Thyroid gland (tissue), 4 donors: ENCODE measurements around the gene XPO4. TPM values are rescaled to one million over a fixed set of nuclear protein-coding genes. Genes with fewer than 3 reads are reported as not detected.
"Not testable (repeated sequence)": the region's sequence is repeated elsewhere in the genome, so short reads cannot be mapped to it uniquely, and the experiment has no call there.

Experiments
- DNase-seq, 2 donors: peaks; one replicate each; pipeline ENCODE4 v3.0.0-alpha.2; 2019
- H3K27ac ChIP-seq, 3 donors: fragments of 200-600 bp; sonication (generic); 1 replicate in 2 of 3; 2 replicates in 1 of 3; pipeline ENCODE4 v1.5.1; 2016 to 2019; ENCODE audit warnings: mild to moderate bottlenecking in 1 of 3, moderate library complexity in 1 of 3
- H3K27me3 ChIP-seq: fragments of 200-600 bp; sonication (generic); one replicate; pipeline ENCODE4 v1.5.1; 2019
- H3K36me3 ChIP-seq, 2 donors: fragments of 200-600 bp; sonication (generic); one replicate each; pipeline ENCODE4 v1.5.1; 2016 to 2019
- H3K4me1 ChIP-seq, 2 donors: fragments of 200-600 bp; sonication (generic); one replicate each; pipeline ENCODE4 v1.5.1; 2017 to 2019
- H3K4me3 ChIP-seq, 3 donors: fragments of 200-600 bp; sonication (generic); replicated peaks in 1 of 3; 1 replicate in 2 of 3; 2 replicates in 1 of 3; pipeline ENCODE4 v1.5.1; 2016; ENCODE audit warnings: mild to moderate bottlenecking in 1 of 3
- H3K9me3 ChIP-seq: fragments of 200-600 bp; sonication (generic); one replicate; pipeline ENCODE4 v1.5.1; 2017
- CTCF ChIP-seq, 6 experiments: fragments of 200-600 bp in 3 of 6; fragments of 450-650 bp in 3 of 6; sonication (generic) in 3 of 6; IDR thresholded peaks; one replicate each; pipeline ENCODE4 v1.5.1; 2016 to 2019; ENCODE audit warnings: antibody characterized with exemption in 6 of 6, mild to moderate bottlenecking in 2 of 6, inconsistent platforms in 1 of 6, moderate library complexity in 1 of 6
- POLR2A ChIP-seq, 2 donors: fragments of 450-650 bp; IDR thresholded peaks; one replicate each; pipeline ENCODE4 v1.6.1; 2017; ENCODE audit warnings: antibody characterized with exemption in 2 of 2, mild to moderate bottlenecking in 2 of 2, moderate library complexity in 1 of 2
- WGBS, 2 donors: methylation state at CpG; one replicate each; pipeline ENCODE4 v1.1.5; 2017; 5-methylcytosine and 5-hydroxymethylcytosine counted together
- intact Hi-C: fragments of 100-400 bp; cut with DNase I; formaldehyde crosslinking; loops from one replicate; pipeline ENCODE4 v1.15.1; 2023
- total RNA-seq, 4 donors: library from RNA; depleted of rRNA; stranded (reverse); fragments of >200 nt; gene quantifications; one replicate each; pipeline ENCODE4 v1.2.3, GENCODE V29; 2016

The XPO4 gene
- total RNA-seq, 4 donors from 2014 or later, result 15.7 to 30.8 (median 29.1) TPM

- intact Hi-C loops, result loop anchor here (5.0 to 10.0 kb wide), 3 partner anchors 122 to 537 kb away; partner anchors contain the start of gene LATS2
- H3K4me1 ChIP-seq, result peaks cover 0 to 5% of the 10 kb centered on the region in 2 donors
- no peaks in the 10 kb centered on the region for H3K27me3 ChIP-seq
- TF ChIP-seq POLR2A (IDR thresholded peaks at IDR 0.05) (no peak), CTCF (IDR thresholded peaks at IDR 0.05) (no peak)
- no peaks in the 10 kb centered on the region for H3K36me3 ChIP-seq
- 81 to 82% methylated on average over 3 of the region's 3 CpGs for WGBS, 2 donors
- no peaks in the 10 kb centered on the region for H3K9me3 ChIP-seq
- no peak overlapping the region for H3K4me3 ChIP-seq
- no peak overlapping the region for H3K27ac ChIP-seq
- DNase-seq, result no peak
These were observed 37.5 kb upstream of the XPO4 start for GRCh38 chr13:20940083-20940482.

DNA sequence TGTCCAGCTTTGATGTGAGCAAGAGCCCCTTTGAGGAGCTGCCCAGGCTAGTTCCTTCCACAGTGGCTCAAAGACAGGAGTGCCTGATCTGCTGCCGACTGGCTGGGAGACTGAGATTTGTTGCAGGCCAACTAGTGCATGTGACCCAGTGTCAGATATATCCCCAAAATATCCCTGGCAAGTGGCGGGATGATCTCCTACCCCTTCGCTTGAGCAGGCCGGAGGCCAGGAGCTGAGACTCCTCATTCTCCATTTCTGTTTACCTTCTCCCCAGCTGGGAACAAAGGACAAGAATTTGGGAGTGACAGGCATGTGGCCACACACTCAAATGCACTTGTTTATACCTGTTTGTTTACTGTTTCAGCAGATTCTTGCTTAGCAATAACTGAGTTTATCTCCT is 37.1 kb upstream of the XPO4 start:
- Histone ChIP-seq H3K36me3 (no peaks in the 10 kb centered on the region), H3K9me3 (no peaks in the 10 kb centered on the region), H3K4me1 (peaks cover 0 to 5% of the 10 kb centered on the region in 2 donors), H3K27me3 (no peaks in the 10 kb centered on the region), H3K27ac (no peak overlapping the region), H3K4me3 (no peak overlapping the region)
- WGBS, 2 donors, result 75 to 79% methylated on average over 4 of the region's 4 CpGs
- TF ChIP-seq CTCF (IDR thresholded peaks at IDR 0.05) (no peak), POLR2A (IDR thresholded peaks at IDR 0.05) (no peak)
- DNase-seq, result no peak
- intact Hi-C loops, result loop anchor here (5.0 to 10.0 kb wide), 3 partner anchors 123 to 538 kb away; partner anchors contain the start of gene LATS2

DNA sequence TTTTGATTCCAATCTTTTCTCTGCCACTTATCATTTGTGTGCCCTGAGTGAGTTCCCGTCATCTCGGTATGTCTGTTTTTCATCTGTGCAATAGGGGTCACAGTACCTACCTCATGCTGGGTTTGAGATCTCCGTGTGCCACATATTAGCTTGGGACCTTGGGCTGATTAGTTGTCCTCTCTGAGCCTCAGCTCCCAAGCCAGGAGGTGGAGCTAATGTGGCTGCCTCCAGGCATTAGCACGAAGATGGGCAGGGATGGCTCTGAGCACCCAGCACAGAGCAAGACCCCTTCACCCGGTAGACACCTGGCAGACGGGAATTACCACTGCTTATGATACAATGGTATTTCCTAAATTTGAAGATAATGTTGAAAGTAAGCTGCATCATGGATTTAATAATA is 35.8 kb upstream of the XPO4 start:
- intact Hi-C loops, result no loop called here
- TF ChIP-seq CTCF (IDR thresholded peaks at IDR 0.05) (no peak), POLR2A (IDR thresholded peaks at IDR 0.05) (no peak)
- Histone ChIP-seq H3K27me3 (no peaks in the 10 kb centered on the region), H3K36me3 (no peaks in the 10 kb centered on the region), H3K4me3 (no peak overlapping the region), H3K4me1 (peaks cover 0 to 3% of the 10 kb centered on the region in 2 donors), H3K9me3 (no peaks in the 10 kb centered on the region), H3K27ac (no peak overlapping the region)
- DNase-seq, result no peak
- WGBS, 2 donors, result 83 to 90% methylated on average over 6 of the region's 6 CpGs

DNA sequence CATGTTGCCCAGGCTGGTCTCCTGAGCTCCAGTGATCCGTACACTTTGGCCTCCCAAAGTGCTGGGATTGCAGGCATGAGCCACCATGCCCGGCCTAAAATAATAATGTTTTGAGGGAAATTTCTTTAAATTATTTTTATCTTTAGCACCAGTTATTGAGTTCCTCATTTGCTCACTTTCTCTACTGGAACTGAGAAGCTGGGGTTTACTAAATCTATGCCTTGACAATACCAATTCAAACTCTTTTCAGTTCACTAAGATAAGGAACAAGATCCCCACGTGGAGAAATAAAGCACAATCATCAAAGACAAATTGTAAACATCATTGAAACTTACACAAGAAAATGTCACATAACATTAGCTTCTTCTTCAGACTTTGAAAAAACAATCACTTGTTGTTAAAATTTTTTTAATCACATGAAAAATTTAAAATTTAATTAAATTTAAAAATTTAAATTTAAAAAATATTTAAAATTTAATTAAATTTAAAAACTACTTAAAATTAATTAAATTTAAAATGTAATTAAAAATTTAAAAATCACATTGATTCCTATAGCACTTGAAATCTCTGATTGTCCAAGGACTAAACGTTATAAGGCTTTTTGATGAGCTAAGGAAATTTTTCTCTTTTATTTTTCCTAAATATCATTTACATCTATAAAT is 25.2 kb upstream of the XPO4 start:
- Histone ChIP-seq H3K27ac (no peak overlapping the region), H3K4me3 (no peak overlapping the region), H3K4me1 (no peaks in the 10 kb centered on the region), H3K36me3 (no peaks in the 10 kb centered on the region), H3K9me3 (no peaks in the 10 kb centered on the region), H3K27me3 (no peaks in the 10 kb centered on the region)
- WGBS, 2 donors, result 76 to 80% methylated on average over 4 of the region's 4 CpGs
- TF ChIP-seq POLR2A (IDR thresholded peaks at IDR 0.05), result no peak
- no peak for TF ChIP-seq CTCF (IDR thresholded peaks at IDR 0.05)
- no peak for DNase-seq
- intact Hi-C loops, result loop anchor here (5.0 to 10.0 kb wide), 2 partner anchors 435 to 743 kb away; no protein-coding TSS in a partner anchor

GRCh38 chr13:20925395-20925790 is 22.8 kb upstream of the XPO4 start:
- intact Hi-C loops, result loop anchor here (5.0 to 10.0 kb wide), 2 partner anchors 433 to 741 kb away; no protein-coding TSS in a partner anchor
- H3K4me3 ChIP-seq, H3K27ac ChIP-seq, H3K27me3 ChIP-seq, H3K9me3 ChIP-seq, H3K36me3 ChIP-seq, DNase-seq, H3K4me1 ChIP-seq: not testable (repeated sequence)
- 67% methylated on average over 13 of the region's 13 CpGs for WGBS, 2 donors
